HG03460 (cell line): ENCODE measurements around the gene ABL2.
"Not testable (repeated sequence)": the region's sequence is repeated elsewhere in the genome, so short reads cannot be mapped to it uniquely, and the experiment has no call there.

Source experiments
- ATAC-seq: cut with Tn5 transposase; IDR thresholded peaks from one replicate; pipeline ENCODE4 v1.9.1; 2021; ENCODE audit not compliant: unreplicated experiment

ABL2 gene

DNA sequence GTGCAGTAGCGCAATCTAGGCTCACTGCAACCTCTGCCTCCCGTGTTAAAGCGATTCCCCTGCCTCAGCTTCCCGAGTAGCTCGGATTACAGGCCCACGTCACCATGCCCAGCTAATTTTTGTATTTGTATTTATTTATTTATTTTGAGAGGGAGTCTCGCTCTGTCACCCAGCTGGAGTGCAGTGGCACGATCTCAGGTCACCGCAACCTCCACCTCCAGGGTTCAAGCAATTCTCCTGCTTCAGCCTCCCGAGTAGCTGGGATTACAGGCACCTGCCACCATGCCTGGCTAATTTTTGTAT is 59.1 kb downstream of the ABL2 start:
- not testable (repeated sequence) for ATAC-seq

DNA sequence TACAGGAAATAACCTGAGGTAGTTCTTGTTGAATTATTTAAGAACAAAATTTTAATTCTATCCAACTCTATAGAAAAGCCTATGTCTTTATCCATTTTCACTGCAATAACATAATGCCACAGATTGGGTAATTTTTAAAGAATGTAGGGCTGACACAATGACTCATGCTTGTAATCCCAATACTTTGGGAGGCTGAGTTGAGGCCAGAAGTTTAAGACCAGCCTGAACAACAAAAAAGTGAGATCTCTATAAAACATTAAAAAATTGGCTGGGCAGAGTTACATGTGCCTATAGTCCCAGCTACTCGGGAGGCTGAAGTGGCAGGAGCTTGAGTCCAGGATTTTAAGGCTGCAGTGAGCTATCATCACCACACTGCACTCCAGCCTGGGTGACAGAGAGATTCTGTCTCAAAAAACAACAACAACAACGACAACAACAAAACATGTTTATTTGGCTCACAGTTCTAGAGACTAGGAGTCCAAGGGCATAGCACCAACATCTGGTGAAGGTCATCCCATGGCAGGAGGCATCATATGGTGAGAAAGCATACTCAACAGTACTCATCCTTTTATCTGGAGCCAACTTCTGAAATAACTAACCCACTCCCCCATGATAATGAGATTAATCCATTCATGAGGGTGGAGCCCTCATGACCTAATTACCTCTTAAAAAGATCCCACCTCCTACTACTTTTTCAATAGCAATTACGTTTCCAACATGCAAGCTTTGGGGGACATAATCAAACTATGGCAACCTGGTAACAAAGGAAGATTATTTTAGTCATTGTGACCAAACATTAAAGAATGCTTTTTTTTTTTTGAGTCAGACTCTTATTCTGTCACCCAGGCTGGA is 59.6 kb downstream of the ABL2 start:
- ATAC-seq = no peak

DNA sequence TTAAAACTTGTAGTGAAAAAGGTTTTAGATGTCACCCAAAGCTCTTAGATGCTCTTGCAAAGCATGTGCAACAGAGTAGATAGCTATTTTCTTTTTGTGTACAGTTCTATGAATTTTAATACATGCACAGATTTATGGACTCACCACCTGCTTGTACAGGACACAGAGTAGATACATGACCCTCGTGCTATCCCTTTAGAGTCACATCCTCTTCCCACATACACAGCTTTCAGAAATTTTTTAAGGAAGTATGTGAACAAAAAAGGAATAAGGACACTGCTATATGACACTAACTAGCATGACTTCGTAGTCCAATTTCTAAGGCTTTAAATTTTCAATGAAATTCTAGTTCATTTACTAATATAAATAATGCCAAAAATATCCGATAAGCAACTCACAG is 60.9 kb downstream of the ABL2 start:
- no peak for ATAC-seq

DNA sequence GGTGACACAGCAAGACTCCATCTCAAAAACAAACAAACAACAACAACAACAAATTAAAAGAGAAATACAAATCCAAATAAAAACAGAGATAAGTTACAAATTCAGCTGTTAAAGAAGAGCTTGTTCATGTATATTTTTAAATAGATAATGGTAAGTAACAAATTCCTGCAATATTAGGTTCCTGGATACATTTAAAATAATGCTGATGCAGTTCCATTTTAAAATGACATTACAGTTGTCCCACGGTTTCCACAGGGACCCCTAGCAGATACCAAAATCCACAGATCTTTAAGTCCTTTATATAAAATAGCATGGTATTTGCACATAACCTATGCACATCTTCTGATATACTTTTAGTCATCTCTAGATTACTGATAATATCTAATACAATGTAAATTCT is 61.5 kb downstream of the ABL2 start:
- no peak for ATAC-seq

DNA sequence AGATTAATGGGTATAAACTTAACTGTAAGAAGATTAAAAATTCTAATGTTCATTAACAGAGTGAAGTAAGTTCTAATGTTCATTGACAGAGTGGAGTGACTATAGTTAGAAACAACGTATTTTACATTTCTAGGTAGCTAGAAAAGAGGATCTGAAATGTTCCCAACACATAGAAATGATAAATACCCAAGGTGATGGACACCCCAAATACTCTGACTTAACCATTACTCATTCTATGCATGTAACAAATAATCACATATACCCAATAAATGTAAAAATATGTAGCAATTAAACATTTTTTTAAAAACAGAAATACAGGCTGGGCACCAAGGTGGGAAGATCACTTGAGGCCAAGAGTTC is 62.1 kb downstream of the ABL2 start:
- ATAC-seq = no peak

DNA sequence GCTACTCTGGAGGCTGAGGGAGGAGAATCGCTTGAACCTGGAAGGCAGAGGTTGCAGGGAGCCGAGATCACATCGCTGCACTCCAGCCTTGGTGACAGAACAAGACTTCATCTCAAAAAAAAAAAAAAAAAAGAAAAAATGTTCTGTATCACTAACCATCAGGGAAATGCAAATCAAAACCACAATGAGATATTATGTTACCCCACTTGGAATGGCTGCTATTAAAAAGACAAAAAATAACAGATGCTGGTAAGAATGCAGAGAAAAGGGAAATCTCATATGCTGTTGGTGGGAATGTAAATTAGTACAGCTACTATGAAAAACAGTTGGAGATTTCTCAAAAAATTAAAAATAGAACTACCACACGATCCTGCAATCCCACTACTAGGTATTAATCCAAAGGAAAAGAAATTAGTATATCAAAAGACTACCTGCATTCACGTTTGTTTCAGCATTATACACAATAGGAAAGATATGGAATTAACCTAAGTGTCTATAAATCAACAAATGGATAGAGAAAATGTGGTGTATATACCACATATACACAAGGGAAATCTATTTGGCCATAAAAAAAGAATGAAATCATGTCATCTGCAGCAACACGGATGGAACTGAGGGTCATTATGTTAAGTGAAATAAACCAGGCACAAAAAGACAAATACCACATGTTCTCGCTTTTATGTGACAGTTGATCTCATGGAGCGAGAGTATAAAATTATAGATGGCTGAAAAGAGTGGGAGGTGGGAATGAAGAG is 62.6 kb downstream of the ABL2 start:
- no peak for ATAC-seq

DNA sequence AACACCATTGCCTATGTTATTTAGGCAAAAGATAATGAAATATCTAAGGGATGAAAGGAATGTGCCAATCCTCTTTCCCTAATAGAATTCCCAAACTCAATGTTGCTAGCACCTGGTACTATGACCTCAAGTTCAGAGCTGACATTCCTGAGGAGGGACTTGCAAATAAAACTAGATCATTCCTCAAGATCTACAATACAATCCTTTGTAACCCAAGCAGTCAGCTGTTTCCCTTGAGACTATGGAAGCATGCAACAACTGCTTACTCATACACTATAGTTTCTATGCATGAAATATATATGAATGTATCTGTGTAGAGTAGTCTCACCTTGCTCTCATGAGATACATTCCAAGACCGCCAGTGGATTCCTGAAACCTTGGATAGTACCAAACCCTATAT is 65.0 kb downstream of the ABL2 start:
- ATAC-seq = no peak

DNA sequence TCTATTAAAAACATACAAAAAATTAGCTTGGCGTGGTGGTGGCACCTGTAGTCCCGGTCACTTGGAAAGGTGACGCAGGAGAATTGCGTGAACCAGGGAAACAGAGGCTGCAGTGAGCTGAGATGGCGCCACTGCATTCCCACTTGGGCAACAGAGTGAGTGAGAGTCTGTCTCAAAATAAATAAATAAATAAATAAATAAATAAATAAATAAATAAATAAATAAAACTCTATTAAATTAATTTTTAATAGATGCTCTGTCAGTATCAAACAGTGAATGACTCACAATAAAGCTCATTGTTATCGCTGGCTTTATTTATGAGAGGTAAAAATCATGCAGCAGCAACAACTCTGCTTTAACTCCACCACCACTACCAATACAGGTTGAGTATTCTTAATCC is 72.8 kb downstream of the ABL2 start:
- no peak for ATAC-seq

DNA sequence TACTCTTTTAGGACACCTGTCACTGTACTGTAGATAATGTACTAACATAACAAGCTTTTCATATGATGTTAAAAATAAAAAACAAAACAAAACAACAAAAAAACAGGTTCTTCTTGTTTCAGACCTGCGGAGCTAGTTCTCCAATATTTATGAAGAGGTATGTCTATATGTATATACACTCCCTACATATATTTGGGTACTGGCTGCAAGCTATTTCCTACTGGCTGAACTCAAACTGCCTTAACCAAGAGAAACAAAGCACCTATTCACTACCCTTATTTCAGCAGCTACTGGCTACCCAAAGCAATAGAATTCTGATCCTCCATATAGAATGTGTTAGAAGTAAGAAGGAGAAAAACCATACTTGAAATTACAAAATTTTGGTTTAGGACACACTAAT is 73.5 kb downstream of the ABL2 start:
- ATAC-seq = no peak

DNA sequence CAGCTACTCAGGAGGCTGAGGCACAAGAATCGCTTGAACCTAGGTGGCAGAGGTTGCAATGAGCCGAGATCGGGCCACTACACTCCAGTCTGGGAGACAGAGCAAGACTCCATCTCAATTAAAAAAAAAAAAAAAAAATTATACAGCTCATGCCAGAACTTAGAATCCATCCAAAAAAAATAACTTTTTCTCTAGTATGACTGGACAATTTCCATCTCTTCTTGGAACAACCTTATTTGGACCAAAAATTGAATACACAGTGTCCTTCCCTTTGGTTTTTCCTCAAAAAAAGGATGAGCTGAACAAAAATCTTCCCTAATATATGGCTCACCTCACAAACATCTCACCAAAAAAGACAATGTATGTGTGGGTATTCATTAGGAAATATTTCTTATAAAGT is 73.9 kb downstream of the ABL2 start:
- ATAC-seq = no peak

DNA sequence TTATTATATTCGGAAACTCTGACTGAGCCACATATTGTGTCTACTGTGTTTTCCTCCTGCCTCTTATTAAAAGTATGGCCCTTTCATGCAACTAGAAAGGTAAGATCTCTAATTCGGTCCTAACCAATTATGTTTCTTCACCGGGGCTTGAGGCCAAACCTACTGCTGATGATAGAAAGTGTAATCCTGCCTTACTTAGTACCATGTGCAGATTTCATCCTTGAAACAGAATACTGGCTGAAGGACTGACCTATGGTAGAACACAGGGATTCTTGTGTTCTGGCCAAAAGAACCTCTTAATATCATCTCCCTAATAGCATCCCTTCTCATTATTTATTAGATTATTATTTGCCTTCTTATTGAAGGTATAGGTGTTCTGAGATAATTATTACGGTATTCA is 75.0 kb downstream of the ABL2 start:
- no peak for ATAC-seq

DNA sequence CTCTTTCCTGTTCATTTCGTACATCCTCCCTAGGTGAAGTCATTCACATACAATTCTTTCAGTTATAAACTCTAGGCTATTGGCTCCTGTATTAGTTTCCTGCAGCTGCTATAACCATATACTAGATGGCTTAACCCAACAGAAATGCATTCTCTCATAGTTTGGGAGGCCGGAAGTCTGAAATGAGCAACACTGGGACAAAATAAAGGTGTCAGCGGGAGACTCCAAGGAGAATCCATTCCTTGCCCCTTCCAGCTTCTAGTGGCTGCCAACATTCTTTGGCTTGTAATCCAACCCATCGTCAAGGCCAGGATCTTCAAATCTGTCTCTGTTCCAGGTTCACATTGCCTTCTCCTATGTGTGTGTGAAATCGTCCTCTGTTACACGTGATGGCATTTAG is 76.3 kb downstream of the ABL2 start:
- ATAC-seq = no peak

DNA sequence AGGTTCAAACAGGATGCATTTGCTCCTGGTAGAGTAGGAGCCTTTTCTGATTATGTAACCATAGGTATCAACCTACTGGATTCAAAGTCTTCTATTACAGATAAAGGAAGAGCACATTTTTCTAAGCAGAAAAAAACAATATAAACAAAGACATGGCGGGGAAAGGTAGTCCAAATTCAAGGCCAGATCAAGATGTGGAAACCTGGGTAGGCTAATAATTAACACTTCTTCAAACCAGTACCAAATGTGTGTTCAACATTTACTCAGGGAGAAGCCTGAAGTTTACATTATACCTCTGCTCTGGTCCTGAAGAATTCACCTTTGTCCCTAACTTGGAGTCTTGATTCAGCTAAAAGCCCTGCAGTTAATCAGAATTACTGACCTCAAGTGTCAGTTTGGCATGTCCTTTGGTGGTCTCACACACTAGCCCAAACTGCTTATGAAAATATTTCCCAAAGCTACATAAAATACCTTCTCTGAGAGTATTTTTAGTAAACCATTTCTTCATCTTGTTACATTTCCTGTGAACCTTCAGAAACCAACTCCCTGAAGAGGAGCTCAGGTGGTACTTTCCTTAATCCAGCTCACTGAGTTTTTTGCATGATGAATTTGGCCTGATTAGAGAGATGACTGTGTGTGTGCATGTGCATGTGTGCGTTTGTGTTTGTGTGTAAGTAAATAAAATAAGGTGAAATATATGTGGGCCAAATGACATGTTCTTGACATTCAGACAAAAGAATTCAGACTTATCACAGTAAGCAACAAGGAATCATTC is 77.4 kb downstream of the ABL2 start:
- ATAC-seq = no peak

DNA sequence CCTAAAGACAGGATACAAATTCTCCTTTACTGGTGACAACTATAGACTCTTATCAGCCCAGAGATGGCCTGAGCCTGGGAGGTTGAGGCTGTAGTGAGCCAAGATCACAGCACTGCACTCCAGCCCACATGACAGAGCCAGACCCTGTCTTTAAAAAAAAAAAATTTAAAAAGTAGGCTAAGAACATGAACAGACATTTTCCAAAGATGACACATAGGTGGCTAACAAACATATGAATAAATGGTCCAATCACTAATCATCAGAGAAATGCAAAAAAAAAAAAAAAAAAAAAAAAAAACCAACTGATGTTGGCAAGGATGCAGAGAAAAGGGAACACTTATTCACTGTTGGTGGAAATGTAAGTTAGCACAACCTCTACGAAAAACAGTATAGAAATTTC is 82.6 kb downstream of the ABL2 start:
- no peak for ATAC-seq

DNA sequence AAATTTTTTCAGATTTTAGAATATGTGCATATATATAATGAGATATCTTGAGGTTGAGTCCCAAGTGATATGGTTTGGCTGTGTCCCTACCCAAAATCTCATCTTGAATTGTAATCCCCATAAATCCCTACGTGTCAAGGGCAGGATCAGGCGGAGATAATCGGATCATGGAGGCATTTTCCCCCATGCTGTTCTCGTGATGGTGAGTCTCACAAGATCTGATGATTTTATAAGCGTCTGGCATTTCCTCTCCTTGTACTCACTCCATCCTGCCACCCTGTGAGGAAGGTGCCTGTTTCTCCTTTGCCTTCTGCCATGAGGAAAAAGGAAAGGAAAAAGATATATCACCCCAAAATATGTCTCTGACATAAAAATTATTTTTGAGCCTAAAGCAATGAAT is 83.0 kb downstream of the ABL2 start:
- ATAC-seq = no peak

DNA sequence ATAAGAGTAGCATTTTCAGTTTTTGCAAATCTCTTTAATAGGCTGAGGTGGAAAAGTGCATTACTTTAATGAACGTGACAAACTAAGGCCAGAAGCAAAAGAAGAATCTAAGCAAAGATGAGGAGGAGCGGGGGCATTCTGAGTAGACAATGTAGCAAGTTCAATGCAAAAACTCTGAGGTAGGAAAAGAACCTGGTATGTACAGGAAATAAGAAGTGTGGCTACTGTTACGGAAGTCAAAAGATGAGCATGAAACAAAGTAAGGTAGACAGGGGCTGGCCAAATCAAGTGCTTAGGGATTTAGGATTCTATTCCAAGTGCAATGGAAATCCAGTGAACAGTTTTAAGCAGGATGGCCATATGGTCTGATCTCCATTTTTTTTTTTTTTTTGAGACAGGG is 84.0 kb downstream of the ABL2 start:
- no peak for ATAC-seq

DNA sequence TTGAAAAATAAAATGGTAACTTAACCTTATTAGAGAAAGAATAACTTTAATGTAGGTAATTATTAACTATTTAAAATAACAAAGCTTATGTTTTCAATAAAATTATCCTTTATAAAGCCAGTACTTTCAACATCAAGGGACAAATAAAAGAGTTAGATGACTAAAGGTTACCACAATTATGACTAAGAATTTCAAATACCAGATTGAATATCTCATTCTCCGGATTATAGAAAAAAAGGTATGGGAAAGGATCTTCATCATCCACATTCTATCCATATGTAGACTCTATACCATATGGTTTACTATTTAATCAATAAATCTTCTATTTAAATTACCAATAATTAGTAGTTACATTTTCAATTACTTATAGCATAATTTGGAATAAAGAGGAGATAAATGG is 84.9 kb downstream of the ABL2 start:
- ATAC-seq = no peak

DNA sequence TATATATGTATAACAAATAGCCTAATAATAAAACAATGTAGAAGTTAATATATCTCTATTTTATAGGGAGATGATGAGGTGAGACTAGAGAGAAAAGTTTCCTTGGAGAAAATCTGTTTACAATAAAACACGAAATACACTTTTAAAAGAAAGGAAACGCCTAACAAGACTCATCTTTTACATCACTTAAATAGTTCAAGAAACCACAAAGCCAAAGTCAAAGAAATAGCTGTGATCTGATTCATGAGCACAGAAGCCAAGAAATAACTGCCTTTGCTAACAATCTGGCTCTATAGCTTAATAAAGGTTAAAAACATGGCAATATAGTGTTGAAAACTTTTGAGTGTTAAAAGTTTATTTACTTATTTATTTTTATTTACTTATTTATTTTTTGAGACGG is 86.2 kb downstream of the ABL2 start:
- ATAC-seq = no peak

DNA sequence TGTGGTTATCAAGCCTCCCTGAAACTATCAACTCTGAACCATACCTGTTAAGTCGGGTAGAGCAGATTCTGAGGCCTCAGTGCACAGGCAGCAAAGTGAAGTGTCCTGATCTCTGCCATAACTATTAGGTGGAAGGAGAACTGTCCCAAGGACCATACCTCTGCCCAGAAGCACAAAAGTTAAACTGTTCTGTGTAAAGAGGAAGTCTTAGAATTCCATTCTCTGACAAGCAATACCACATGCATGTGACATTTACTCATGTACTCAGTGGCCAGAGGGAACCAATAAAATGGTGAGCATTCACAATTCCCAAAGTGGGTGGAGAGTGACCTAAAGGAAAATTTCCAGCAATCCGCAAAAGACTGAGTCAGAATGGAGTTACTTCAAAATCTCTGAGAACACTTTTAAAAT is 86.6 kb downstream of the ABL2 start:
- no peak for ATAC-seq

DNA sequence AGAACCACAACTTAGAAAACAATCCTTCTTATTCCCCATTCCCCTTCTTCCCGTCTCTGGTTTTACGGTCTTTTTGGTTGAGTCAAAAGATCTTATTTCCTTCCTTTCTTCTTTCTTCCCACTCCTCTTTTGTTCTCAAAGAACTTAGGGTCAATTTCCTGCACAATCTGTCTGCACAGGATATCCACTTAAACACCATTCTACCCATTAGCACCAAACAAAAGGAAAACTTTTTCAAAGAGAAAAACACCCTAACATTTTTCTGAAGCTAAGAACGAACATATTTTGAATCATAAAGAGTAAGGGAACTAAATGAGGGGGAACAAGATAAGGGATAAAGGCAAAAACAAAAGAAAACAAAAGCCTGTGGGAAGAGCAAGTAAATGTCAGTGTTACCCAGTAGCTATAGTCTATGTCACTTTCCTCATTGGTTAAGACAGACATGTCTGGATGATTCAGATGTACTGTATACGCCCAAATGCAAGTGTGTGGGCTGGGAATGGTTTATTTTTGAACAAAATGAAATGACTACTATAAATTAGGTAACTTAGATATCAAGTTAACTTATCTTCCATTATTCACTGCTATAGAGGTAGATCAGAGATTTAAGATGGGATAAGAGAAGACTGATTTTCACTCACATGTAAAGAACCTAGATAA is 87.8 kb downstream of the ABL2 start:
- ATAC-seq = no peak

DNA sequence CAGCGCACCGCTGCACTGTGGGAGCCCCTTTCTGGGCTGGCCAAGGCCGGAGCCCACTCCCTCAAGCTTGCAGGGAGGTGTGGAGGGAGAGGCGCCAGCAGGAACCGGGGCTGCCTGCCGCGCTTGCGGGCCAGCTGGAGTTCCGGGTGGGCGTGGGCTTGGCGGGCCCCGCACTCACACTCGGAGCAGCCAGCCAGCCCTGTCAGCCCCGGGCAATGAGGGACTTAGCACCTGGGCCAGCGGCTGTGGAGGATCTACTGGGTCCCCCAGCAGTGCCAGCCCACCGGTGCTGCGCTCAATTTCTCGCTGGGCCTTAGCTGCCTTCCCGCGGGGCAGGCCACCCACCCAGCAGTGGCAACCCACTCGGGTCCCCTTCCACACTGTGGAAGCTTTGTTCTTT is 90.7 kb downstream of the ABL2 start:
- ATAC-seq = not testable (repeated sequence)
